GM23338 (cell line): ENCODE measurements around the gene GSAP. TPM values are rescaled to one million over a fixed set of nuclear protein-coding genes. Genes with fewer than 3 reads are reported as not detected.
A peak's percentile ranks its signal among the peaks of the same experiment; 100 is the strongest.
"Not testable (repeated sequence)": the region's sequence is repeated elsewhere in the genome, so short reads cannot be mapped to it uniquely, and the experiment has no call there.

Source experiments
- ATAC-seq: fragments of 200-7000 bp; cut with Tn5 transposase; 3 replicates; pipeline ENCODE4 v1.9.1; 2020
- DNase-seq: peaks from one replicate; pipeline ENCODE4 v3.0.0-alpha.2; 2015; ENCODE audit warnings: low spot score
- H2AFZ ChIP-seq: fragments of 200-600 bp; sonication (generic); 2 replicates; pipeline ENCODE4 v1.8.0; 2016; ENCODE audit warnings: antibody characterized with exemption, mild to moderate bottlenecking, moderate library complexity
- H3F3A ChIP-seq: fragments of 200-600 bp; sonication (generic); replicated peaks from 2 replicates; pipeline ENCODE4 v1.8.0; 2017; ENCODE audit warnings: antibody characterized with exemption, mixed run types, low read depth
- H3K27ac ChIP-seq: fragments of 200-600 bp; sonication (generic); 2 replicates; pipeline ENCODE4 v1.6.1; 2016; ENCODE audit warnings: low read depth
- H3K27me3 ChIP-seq: fragments of 200-600 bp; sonication (generic); 2 replicates; pipeline ENCODE4 v1.8.0; 2016; ENCODE audit warnings: mild to moderate bottlenecking, mixed run types, moderate library complexity; ENCODE audit not compliant: insufficient read depth
- H3K36me3 ChIP-seq: fragments of 200-600 bp; sonication (generic); 2 replicates; pipeline ENCODE4 v1.8.0; 2016; ENCODE audit warnings: mild to moderate bottlenecking; ENCODE audit not compliant: insufficient read depth
- H3K4me1 ChIP-seq: fragments of 200-600 bp; sonication (generic); 2 replicates; pipeline ENCODE4 v1.8.0; 2016; ENCODE audit warnings: mild to moderate bottlenecking, moderate library complexity; ENCODE audit not compliant: insufficient read depth
- H3K4me2 ChIP-seq: fragments of 200-600 bp; sonication (generic); 2 replicates; pipeline ENCODE4 v1.7.1; 2017; ENCODE audit warnings: mixed run types
- H3K4me3 ChIP-seq: fragments of 200-600 bp; sonication (generic); 2 replicates; pipeline ENCODE4 v1.6.1; 2016; ENCODE audit warnings: mixed run types
- H3K79me2 ChIP-seq: fragments of 200-600 bp; sonication (generic); replicated peaks from 2 replicates; pipeline ENCODE4 v1.8.0; 2017; ENCODE audit warnings: mild to moderate bottlenecking; ENCODE audit not compliant: insufficient read depth
- H3K9me2 ChIP-seq: fragments of 200-600 bp; sonication (generic); 2 replicates; pipeline ENCODE4 v1.8.0; 2017; ENCODE audit not compliant: insufficient read depth
- H4K20me1 ChIP-seq: fragments of 200-600 bp; sonication (generic); replicated peaks from 2 replicates; pipeline ENCODE4 v1.8.0; 2017; ENCODE audit warnings: mild to moderate bottlenecking; ENCODE audit not compliant: insufficient read depth
- H3K27ac Mint-ChIP-seq: 2 replicates; pipeline ENCODE4 v1.8.0; 2020; ENCODE audit warnings: inconsistent platforms, mild to moderate bottlenecking, moderate library complexity, mixed read lengths
- H3K27me3 Mint-ChIP-seq: 3 replicates; pipeline ENCODE4 v1.8.0; 2022; ENCODE audit warnings: low read depth, mild to moderate bottlenecking, moderate library complexity, mixed read lengths, inconsistent platforms; ENCODE audit not compliant: insufficient read depth, poor library complexity
- H3K36me3 Mint-ChIP-seq: 3 replicates; pipeline ENCODE4 v1.8.0; 2021; ENCODE audit warnings: low read depth, mild to moderate bottlenecking, inconsistent platforms, moderate library complexity, mixed read lengths
- H3K4me1 Mint-ChIP-seq: 3 replicates; pipeline ENCODE4 v1.8.0; 2020; ENCODE audit warnings: mild to moderate bottlenecking, inconsistent platforms, mixed read lengths
- H3K4me3 Mint-ChIP-seq: 3 replicates; pipeline ENCODE4 v1.8.0; 2021; ENCODE audit warnings: moderate library complexity, mild to moderate bottlenecking, inconsistent platforms, mixed read lengths
- H3K9me3 Mint-ChIP-seq: 3 replicates; pipeline ENCODE4 v1.8.0; 2020; ENCODE audit warnings: moderate library complexity, mild to moderate bottlenecking, inconsistent platforms, mixed read lengths
- CREB1 ChIP-seq: fragments of 250-450 bp; sonication (Bioruptor Pico); IDR thresholded peaks from 2 replicates; pipeline ENCODE4 v1.5.0; 2020; ENCODE audit warnings: low read depth, mild to moderate bottlenecking, moderate library complexity
- EZH2phosphoT487 ChIP-seq: fragments of 200-600 bp; sonication (generic); IDR thresholded peaks from one replicate; pipeline ENCODE4 v1.8.1; 2018; ENCODE audit warnings: antibody characterized with exemption; ENCODE audit not compliant: unreplicated experiment
- JUNB ChIP-seq: IDR thresholded peaks from one replicate; pipeline ENCODE4 v1.6.1; 2016; ENCODE audit warnings: antibody characterized with exemption; ENCODE audit not compliant: unreplicated experiment
- NANOG ChIP-seq: IDR thresholded peaks from 2 replicates; pipeline ENCODE4 v1.6.1; 2016; ENCODE audit warnings: antibody characterized with exemption, borderline replicate concordance
- POLR2AphosphoS5 ChIP-seq: IDR thresholded peaks from 2 replicates; pipeline ENCODE4 v1.6.1; 2016; ENCODE audit warnings: antibody characterized with exemption, low read depth
- STAT1 ChIP-seq: IDR thresholded peaks from one replicate; pipeline ENCODE4 v1.6.1; 2016; ENCODE audit warnings: antibody characterized with exemption; ENCODE audit not compliant: unreplicated experiment
- ZNF114 ChIP-seq: fragments of 250-450 bp; sonication (Bioruptor Pico); IDR thresholded peaks from 2 replicates; pipeline ENCODE4 v1.5.0; 2020; ENCODE audit warnings: mild to moderate bottlenecking, moderate library complexity
- ZNF331 ChIP-seq: fragments of 250-450 bp; sonication (Bioruptor Pico); IDR thresholded peaks from 2 replicates; pipeline ENCODE4 v1.5.0; 2020; ENCODE audit warnings: low read depth, mild to moderate bottlenecking, moderate library complexity
- polyA plus RNA-seq: library from polyadenylated mRNA; unstranded; fragments of >200 nt; fragmentation: Nextera tagmentation; extraction: Ambion mirVana; gene quantifications from 2 replicates; pipeline ENCODE4 v1.2.1, GENCODE V29; 2016
- total RNA-seq: library from RNA; depleted of rRNA; stranded (reverse); fragments of >200 nt; shearing (Covaris generic); gene quantifications from 2 replicates; pipeline ENCODE4 v1.2.3, GENCODE V29; 2014
- TF ChIP-seq, protein P1 (sequence below): IDR thresholded peaks from 2 replicates; pipeline ENCODE4 v1.6.1; 2016; ENCODE audit warnings: antibody characterized with exemption
- TF ChIP-seq, protein P2 (sequence below), 2 experiments: fragments of 200-600 bp in 1 of 2; sonication (generic) in 1 of 2; conservative IDR thresholded peaks; 2 replicates each; pipeline versions ENCODE4 v1.5.1 to v1.6.1; 2016 to 2017; ENCODE audit warnings: antibody characterized with exemption in 2 of 2, low read depth in 2 of 2, mild to moderate bottlenecking in 2 of 2, moderate library complexity in 1 of 2
- TF ChIP-seq, protein P3 (sequence below): fragments of 250-450 bp; sonication (Bioruptor Pico); IDR thresholded peaks from 2 replicates; pipeline ENCODE4 v1.5.0; 2020; ENCODE audit warnings: mild to moderate bottlenecking, moderate library complexity

Gene GSAP
- total and polyA plus RNA-seq, 2 experiments from 2014 or later, result 0.63 to 1.1 TPM

DNA sequence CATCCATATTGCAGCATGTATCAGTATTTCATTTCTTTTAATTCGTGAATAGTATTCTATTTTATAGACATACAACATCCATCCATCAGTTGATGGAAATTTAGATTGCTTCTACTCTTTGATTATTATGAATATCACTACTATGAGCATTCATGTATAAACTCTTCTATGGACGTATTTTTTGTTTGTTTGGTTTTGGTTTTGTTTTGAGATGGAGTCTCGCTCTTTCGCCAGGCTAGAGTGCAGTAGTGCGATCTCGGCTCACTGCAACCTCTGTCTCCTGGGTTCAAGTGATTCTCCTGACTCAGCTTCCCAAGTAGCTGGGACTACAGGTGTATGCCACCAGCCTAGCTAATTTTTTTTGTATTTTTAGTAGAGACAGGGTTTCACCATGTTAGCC, 35.8 kb upstream of the GSAP start:
- H3K9me3 Mint-ChIP-seq, H3K36me3 Mint-ChIP-seq, H3K4me1 Mint-ChIP-seq, H3K4me3 ChIP-seq, H3K27me3 Mint-ChIP-seq, DNase-seq, H4K20me1 ChIP-seq, H3K9me2 ChIP-seq, H3K36me3 ChIP-seq, H3K4me3 Mint-ChIP-seq, H3K27me3 ChIP-seq, H3K4me1 ChIP-seq, ATAC-seq, H2AFZ ChIP-seq, H3K4me2 ChIP-seq, H3K27ac Mint-ChIP-seq, H3F3A ChIP-seq, H3K27ac ChIP-seq, H3K79me2 ChIP-seq: not testable (repeated sequence)

DNA sequence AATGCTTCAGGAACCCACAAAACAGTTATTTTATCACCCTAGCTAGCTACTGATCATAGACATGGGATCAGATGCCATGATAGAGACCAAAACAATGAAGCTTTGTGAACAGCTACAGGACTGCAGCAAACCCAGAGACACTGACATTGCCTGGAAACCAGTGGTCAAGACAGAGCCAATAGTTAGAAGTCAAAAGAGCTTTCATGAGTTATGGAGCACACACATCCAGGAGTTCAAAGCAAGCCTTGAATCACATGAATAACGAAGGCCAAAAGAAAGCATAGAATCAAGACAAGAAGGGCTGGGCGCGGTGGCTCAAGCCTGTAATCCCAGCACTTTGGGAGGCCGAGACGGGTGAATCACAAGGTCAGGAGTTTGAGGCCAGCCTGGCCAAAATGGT, 34.5 kb upstream of the GSAP start:
- peaks cover 9% of the 10 kb centered on the region for H3K4me1 Mint-ChIP-seq
- ATAC-seq (no peak), DNase-seq (no peak)
- H2AFZ ChIP-seq, result peak overlapping the region; percentile 80; the same call in 1 of the 2 replicates
- no peak overlapping the region for H3K4me3 Mint-ChIP-seq
- no peak overlapping the region for H3K27ac ChIP-seq
- peaks cover 11% of the 10 kb centered on the region for H3K4me1 ChIP-seq
- peaks cover 1% of the 10 kb centered on the region for H3K27me3 Mint-ChIP-seq
- no peaks in the 10 kb centered on the region for H3K36me3 Mint-ChIP-seq
- H3F3A ChIP-seq, result no peaks in the 10 kb centered on the region
- no peak overlapping the region for H3K4me2 ChIP-seq
- peaks cover 8% of the 10 kb centered on the region; the same call in 1 of the 2 replicates for H3K9me2 ChIP-seq
- no peaks in the 10 kb centered on the region for H3K9me3 Mint-ChIP-seq
- no peaks in the 10 kb centered on the region for H3K27me3 ChIP-seq
- no peak overlapping the region for H3K4me3 ChIP-seq
- H3K36me3 ChIP-seq, result no peaks in the 10 kb centered on the region
- H3K79me2 ChIP-seq, result no peaks in the 10 kb centered on the region
- no peaks in the 10 kb centered on the region for H4K20me1 ChIP-seq
- no peak overlapping the region for H3K27ac Mint-ChIP-seq
- TF ChIP-seq NANOG (no peak), ZNF114 (CRISPR knock-in tag) (no peak), CREB1 (CRISPR knock-in tag) (no peak), ZNF331 (no peak), STAT1 (no peak), EZH2phosphoT487 (no peak), JUNB (no peak), POLR2AphosphoS5 (no peak)
- TF ChIP-seq, protein P1, sequence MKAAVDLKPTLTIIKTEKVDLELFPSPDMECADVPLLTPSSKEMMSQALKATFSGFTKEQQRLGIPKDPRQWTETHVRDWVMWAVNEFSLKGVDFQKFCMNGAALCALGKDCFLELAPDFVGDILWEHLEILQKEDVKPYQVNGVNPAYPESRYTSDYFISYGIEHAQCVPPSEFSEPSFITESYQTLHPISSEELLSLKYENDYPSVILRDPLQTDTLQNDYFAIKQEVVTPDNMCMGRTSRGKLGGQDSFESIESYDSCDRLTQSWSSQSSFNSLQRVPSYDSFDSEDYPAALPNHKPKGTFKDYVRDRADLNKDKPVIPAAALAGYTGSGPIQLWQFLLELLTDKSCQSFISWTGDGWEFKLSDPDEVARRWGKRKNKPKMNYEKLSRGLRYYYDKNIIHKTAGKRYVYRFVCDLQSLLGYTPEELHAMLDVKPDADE, result no peak
- TF ChIP-seq, protein P2, sequence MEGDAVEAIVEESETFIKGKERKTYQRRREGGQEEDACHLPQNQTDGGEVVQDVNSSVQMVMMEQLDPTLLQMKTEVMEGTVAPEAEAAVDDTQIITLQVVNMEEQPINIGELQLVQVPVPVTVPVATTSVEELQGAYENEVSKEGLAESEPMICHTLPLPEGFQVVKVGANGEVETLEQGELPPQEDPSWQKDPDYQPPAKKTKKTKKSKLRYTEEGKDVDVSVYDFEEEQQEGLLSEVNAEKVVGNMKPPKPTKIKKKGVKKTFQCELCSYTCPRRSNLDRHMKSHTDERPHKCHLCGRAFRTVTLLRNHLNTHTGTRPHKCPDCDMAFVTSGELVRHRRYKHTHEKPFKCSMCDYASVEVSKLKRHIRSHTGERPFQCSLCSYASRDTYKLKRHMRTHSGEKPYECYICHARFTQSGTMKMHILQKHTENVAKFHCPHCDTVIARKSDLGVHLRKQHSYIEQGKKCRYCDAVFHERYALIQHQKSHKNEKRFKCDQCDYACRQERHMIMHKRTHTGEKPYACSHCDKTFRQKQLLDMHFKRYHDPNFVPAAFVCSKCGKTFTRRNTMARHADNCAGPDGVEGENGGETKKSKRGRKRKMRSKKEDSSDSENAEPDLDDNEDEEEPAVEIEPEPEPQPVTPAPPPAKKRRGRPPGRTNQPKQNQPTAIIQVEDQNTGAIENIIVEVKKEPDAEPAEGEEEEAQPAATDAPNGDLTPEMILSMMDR (conservative IDR thresholded peaks at IDR 0.05; ENCODE audit: low read depth in 2 of 2), result no peak
- TF ChIP-seq, protein P3, sequence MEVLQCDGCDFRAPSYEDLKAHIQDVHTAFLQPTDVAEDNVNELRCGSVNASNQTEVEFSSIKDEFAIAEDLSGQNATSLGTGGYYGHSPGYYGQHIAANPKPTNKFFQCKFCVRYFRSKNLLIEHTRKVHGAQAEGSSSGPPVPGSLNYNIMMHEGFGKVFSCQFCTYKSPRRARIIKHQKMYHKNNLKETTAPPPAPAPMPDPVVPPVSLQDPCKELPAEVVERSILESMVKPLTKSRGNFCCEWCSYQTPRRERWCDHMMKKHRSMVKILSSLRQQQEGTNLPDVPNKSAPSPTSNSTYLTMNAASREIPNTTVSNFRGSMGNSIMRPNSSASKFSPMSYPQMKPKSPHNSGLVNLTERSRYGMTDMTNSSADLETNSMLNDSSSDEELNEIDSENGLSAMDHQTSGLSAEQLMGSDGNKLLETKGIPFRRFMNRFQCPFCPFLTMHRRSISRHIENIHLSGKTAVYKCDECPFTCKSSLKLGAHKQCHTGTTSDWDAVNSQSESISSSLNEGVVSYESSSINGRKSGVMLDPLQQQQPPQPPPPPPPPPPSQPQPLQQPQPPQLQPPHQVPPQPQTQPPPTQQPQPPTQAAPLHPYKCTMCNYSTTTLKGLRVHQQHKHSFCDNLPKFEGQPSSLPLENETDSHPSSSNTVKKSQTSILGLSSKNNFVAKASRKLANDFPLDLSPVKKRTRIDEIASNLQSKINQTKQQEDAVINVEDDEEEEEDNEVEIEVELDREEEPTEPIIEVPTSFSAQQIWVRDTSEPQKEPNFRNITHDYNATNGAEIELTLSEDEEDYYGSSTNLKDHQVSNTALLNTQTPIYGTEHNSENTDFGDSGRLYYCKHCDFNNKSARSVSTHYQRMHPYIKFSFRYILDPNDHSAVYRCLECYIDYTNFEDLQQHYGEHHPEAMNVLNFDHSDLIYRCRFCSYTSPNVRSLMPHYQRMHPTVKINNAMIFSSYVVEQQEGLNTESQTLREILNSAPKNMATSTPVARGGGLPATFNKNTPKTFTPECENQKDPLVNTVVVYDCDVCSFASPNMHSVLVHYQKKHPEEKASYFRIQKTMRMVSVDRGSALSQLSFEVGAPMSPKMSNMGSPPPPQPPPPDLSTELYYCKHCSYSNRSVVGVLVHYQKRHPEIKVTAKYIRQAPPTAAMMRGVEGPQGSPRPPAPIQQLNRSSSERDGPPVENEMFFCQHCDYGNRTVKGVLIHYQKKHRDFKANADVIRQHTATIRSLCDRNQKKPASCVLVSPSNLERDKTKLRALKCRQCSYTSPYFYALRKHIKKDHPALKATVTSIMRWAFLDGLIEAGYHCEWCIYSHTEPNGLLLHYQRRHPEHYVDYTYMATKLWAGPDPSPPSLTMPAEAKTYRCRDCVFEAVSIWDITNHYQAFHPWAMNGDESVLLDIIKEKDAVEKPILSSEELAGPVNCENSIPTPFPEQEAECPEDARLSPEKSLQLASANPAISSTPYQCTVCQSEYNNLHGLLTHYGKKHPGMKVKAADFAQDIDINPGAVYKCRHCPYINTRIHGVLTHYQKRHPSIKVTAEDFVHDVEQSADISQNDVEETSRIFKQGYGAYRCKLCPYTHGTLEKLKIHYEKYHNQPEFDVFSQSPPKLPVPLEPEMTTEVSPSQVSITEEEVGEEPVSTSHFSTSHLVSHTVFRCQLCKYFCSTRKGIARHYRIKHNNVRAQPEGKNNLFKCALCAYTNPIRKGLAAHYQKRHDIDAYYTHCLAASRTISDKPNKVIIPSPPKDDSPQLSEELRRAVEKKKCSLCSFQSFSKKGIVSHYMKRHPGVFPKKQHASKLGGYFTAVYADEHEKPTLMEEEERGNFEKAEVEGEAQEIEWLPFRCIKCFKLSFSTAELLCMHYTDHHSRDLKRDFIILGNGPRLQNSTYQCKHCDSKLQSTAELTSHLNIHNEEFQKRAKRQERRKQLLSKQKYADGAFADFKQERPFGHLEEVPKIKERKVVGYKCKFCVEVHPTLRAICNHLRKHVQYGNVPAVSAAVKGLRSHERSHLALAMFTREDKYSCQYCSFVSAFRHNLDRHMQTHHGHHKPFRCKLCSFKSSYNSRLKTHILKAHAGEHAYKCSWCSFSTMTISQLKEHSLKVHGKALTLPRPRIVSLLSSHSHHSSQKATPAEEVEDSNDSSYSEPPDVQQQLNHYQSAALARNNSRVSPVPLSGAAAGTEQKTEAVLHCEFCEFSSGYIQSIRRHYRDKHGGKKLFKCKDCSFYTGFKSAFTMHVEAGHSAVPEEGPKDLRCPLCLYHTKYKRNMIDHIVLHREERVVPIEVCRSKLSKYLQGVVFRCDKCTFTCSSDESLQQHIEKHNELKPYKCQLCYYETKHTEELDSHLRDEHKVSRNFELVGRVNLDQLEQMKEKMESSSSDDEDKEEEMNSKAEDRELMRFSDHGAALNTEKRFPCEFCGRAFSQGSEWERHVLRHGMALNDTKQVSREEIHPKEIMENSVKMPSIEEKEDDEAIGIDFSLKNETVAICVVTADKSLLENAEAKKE, result no peak
